RWPE1 (cell line): Measurements from ENCODE around the gene FYTTD1.

Experiments
- CTCF ChIA-PET: fragments of 350-600 bp; sonication (Branson Sonifier 250); formaldehyde crosslinking; extraction: SDS; loops from one replicate; lab custom pipeline; 2021; lab: Yijun Ruan, JAX
- POLR2A ChIA-PET: fragments of 400-600 bp; formaldehyde crosslinking; extraction: SDS; loops from one replicate; lab custom pipeline; 2020; ENCODE audit warnings: antibody characterized with exemption; ENCODE audit not compliant: low non-redundant PET; lab: Yijun Ruan, JAX
- DNase-seq: peaks from one replicate; pipeline ENCODE4 v3.0.0; 2012; ENCODE audit warnings: low spot score
- H3K27ac ChIP-seq: fragments of 450-650 bp; 2 replicates; pipeline ENCODE4 v1.5.1; 2017
- TF ChIP-seq, protein P1 (sequence below): fragments of 450-650 bp; conservative IDR thresholded peaks from 2 replicates; pipeline ENCODE4 v1.5.1; 2017; ENCODE audit warnings: low read depth, mild to moderate bottlenecking

Gene FYTTD1

DNA sequence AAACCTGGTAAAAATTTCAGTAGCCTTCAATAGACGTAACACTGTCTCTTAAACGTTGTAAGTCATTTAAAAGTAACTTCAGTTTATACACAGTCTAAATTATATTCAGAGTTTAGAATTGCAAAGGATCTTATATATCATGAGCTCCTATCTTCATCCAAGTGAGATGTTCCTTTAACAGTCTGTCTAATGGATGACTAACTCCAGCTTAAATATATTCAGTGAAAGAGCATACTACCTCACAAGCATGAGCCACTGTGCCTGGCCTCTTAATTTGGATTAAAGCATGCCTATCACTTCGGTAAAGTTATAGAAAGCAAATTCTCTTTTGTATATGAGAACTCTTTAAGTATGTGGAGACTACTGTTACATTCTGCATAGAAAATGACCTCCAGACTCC lies 7.0 kb downstream of the FYTTD1 start:
- TF ChIP-seq, protein P1, sequence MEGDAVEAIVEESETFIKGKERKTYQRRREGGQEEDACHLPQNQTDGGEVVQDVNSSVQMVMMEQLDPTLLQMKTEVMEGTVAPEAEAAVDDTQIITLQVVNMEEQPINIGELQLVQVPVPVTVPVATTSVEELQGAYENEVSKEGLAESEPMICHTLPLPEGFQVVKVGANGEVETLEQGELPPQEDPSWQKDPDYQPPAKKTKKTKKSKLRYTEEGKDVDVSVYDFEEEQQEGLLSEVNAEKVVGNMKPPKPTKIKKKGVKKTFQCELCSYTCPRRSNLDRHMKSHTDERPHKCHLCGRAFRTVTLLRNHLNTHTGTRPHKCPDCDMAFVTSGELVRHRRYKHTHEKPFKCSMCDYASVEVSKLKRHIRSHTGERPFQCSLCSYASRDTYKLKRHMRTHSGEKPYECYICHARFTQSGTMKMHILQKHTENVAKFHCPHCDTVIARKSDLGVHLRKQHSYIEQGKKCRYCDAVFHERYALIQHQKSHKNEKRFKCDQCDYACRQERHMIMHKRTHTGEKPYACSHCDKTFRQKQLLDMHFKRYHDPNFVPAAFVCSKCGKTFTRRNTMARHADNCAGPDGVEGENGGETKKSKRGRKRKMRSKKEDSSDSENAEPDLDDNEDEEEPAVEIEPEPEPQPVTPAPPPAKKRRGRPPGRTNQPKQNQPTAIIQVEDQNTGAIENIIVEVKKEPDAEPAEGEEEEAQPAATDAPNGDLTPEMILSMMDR = no peak
- no peak overlapping the region for H3K27ac ChIP-seq
- ChIA-PET POLR2A (no interaction called here), CTCF (interaction anchor here (0.5 kb wide), 1 partner anchor 355 kb away, joined by 3 read pairs; no protein-coding TSS in a partner anchor)
- no peak for DNase-seq

DNA sequence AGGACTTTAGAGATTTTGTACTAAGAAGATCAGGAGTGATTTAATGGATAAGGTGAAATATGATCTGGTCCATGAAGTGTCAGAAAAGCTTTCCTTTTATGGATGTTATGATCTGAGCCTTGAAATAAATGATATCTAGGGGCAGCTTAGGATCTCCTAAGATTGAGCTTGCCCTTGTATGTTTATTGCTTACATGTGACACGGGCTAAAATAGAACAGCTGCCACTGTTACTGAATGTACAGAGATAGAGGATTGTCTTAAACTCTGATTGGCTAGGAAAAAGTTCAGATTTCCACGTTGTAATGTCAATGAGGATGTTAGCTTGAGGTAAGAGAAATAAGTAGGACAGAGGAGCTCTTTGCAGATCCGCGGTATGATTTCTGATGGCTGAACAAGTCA lies 8.8 kb downstream of the FYTTD1 start:
- TF ChIP-seq, protein P1 = no peak
- H3K27ac ChIP-seq = no peak overlapping the region
- ChIA-PET CTCF (no interaction called here), POLR2A (no interaction called here)
- no peak for DNase-seq

DNA sequence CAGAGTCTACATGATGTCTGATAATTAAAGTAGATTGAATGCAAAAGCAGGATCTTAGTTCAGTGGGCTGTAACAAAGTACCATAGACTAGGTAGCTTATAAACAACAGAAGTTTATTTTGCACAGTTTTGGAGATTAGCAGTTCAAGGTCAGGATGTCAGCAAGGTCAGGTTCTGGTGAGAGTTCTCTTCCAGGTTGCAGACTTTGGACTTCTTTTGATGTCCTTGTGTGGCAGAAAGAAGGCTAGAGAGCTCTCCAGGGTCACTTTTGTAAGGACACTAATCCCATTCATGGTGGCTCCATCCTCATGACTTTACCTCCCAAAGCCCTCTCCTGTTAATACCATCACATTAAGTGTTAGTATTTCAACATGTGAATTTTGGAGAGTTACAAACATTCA lies 12.1 kb downstream of the FYTTD1 start:
- no peak for DNase-seq
- H3K27ac ChIP-seq = no peak overlapping the region
- CTCF ChIA-PET = interaction anchor here (0.8 kb wide), 1 partner anchor 28 kb away, joined by 4 read pairs; no protein-coding TSS in a partner anchor
- TF ChIP-seq, protein P1 = no peak
- POLR2A ChIA-PET = no interaction called here

DNA sequence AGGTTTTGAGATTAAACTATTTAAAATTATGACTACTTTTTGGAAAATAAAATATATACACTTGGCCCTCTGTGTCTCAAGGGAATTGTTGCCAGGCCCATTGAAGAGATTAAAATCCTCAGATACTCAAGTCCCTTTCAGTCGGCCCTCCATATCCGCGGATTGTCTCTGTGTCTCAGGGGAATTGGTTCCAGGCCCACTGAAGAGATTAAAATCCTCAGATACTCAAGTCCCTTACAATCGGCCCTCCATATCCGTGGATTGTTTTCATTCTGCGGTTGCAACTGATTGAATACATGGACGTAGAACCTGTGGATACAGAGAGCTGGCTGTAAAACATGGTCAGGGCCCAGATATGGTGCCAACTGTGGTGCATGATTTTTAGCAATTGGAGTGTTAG lies 25.6 kb downstream of the FYTTD1 start:
- POLR2A ChIA-PET = no interaction called here
- H3K27ac ChIP-seq = no peak overlapping the region
- TF ChIP-seq, protein P1 = no peak
- CTCF ChIA-PET = interaction anchor here (0.6 kb wide), 1 partner anchor 16 kb away, joined by 5 read pairs; no protein-coding TSS in a partner anchor
- no peak for DNase-seq

DNA sequence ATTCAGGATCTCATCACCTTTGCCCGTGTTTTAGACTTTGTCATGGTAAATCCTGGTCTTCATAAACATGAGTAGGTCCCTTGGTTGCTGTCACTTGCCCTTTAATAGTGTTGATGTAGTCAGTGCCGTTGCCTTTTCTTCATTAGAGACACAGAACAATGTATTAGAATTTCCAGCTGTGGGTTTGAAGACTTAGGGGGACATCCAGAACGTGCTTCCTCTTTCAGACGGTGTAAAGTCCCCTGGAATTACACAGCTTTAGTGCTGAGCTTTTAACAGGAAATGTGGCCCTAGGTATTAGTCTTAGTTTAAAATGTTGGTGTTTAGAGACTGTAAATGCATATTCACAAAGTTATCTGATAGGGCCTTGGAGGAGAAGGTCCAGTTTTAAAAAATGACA lies 32.5 kb downstream of the FYTTD1 start:
- no peak overlapping the region for H3K27ac ChIP-seq
- POLR2A ChIA-PET = no interaction called here
- TF ChIP-seq, protein P1 = no peak
- no peak for DNase-seq
- CTCF ChIA-PET = interaction anchor here (0.6 to 0.7 kb wide), 2 partner anchors 9 to 84 kb away, joined by 3 to 4 read pairs; no protein-coding TSS in a partner anchor

DNA sequence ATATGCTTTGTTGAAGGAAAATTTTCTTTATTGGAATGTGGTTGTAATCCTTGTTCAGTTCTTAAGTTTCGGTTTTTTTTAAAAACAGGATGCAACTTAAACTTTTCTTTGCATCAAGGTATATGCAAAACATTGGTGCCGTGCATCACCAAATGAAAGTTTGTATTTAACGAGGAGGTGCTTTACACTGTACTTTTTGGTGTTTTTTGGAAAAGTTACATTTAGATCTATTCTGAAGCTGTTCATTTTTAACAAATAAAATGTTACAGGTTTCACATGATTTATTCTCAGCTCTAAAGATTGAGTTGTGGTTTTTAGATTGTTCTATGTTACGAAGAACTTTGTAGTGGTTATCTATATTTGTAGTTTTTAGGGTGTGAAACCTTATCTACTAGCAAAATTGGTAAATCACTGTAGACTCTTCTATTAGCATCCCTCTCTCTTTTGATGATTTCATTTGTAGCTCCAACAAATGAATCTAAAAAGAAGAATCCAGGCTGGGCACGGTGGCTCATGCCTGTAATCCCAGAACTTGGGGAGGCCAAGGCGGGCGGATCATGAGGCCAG lies 34.4 kb downstream of the FYTTD1 start:
- CTCF ChIA-PET = interaction anchor here (0.6 to 0.7 kb wide), 2 partner anchors 35 to 52 kb away, joined by 3 to 4 read pairs; no protein-coding TSS in a partner anchor
- H3K27ac ChIP-seq = no peak overlapping the region
- POLR2A ChIA-PET = no interaction called here
- no peak for DNase-seq
- TF ChIP-seq, protein P1 = no peak
